ENCODE results near the gene BCAS1.

The BCAS1 gene

DNA sequence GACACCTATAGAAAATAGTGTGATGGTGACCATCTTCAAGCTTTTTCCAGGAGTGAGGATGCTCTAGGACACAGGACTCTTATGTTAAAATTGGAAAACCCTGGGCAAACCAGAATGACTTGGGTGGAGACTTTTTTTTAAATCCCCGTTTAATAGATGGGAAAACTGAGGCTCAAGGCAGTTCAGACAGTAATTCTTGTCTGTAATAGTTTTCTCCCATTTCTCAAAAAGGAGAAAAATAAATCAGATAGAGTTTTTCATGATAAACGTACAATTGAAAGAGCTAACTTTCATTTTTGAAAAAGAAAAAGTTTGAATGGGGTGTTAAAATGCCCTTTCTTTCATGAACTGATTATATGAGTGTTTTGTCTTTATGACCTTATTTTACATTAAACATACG, 6.8 kb downstream of the BCAS1 start:
- Mint-ChIP-seq H3K9me3 (no peaks in the 10 kb centered on the region), H3K27ac (no peak overlapping the region), H3K4me3 (no peak overlapping the region), H3K4me1 (peaks cover 28% of the 10 kb centered on the region), H3K27me3 (ENCODE audit: low read depth, poor library complexity) (peaks cover 17% of the 10 kb centered on the region), H3K36me3 (ENCODE audit: low read depth) (no peaks in the 10 kb centered on the region)
- no peak for DNase-seq
- TF ChIP-seq, protein P1, sequence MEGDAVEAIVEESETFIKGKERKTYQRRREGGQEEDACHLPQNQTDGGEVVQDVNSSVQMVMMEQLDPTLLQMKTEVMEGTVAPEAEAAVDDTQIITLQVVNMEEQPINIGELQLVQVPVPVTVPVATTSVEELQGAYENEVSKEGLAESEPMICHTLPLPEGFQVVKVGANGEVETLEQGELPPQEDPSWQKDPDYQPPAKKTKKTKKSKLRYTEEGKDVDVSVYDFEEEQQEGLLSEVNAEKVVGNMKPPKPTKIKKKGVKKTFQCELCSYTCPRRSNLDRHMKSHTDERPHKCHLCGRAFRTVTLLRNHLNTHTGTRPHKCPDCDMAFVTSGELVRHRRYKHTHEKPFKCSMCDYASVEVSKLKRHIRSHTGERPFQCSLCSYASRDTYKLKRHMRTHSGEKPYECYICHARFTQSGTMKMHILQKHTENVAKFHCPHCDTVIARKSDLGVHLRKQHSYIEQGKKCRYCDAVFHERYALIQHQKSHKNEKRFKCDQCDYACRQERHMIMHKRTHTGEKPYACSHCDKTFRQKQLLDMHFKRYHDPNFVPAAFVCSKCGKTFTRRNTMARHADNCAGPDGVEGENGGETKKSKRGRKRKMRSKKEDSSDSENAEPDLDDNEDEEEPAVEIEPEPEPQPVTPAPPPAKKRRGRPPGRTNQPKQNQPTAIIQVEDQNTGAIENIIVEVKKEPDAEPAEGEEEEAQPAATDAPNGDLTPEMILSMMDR (IDR thresholded peaks at IDR 0.05): no peak

DNA sequence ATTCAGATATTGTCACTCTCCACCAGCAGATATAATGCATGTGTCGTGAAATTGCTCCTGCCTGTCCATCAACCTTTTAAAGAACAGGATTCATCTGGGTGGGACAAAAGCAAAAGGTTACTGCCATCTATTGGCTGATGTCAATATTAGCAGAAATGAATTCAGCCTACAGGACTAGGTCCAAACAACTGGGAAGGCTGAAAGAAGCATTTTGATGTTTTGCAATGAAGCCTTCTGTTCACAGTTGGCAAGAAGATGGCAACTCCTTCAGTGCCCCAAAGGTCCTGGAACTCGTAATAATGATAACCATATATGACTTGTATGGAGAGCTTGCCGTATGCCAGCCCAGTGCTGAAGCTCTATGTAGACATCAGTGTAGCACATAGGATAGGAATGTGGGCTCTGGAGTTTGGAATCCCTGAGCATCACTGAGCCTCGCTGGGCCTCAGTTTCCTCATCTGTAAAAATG, 7.5 kb downstream of the BCAS1 start:
- H3K4me1 Mint-ChIP-seq: peaks cover 29% of the 10 kb centered on the region
- H3K36me3 Mint-ChIP-seq (ENCODE audit: low read depth): no peaks in the 10 kb centered on the region
- no peaks in the 10 kb centered on the region for H3K9me3 Mint-ChIP-seq
- DNase-seq: no peak
- H3K27me3 Mint-ChIP-seq (ENCODE audit: low read depth, poor library complexity): peaks cover 13% of the 10 kb centered on the region
- TF ChIP-seq, protein P1 (IDR thresholded peaks at IDR 0.05): peak; percentile 56
- no peak overlapping the region for H3K27ac Mint-ChIP-seq
- H3K4me3 Mint-ChIP-seq: no peak overlapping the region

DNA sequence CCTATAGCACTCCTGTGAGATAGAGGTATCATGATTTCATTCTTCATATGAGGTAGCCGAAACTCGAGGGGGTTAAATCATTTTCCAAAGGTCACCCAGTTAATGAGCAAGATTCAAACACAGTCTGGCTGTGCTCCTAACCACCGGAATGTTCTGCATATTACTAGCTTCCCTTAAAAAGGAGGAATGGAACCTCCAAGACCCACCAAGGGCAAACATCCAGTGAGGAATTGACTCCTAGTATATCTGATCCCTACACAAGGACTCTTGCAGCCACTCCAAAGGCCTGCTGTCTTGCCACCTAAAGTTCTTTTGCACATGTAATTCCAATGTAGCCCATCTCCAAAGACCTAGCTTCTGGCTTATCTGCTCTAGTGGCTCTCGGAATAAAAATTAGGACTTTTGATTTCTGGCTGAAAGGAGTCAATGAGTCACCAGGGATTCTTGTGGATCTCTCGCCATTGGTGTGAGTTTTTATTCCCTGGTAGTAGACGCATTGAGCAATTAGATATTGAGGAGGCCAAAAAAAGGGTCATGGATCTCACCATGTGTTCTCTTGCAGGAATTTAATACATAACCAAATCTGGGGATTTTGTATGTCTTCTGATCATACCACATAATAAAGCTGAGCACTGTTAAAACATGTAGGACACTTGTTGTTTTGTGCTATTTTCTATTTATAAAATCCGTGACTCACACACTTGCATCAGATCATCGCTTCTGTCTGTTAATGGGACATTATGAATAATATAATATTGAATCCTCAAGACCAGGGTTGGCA, 9.1 kb downstream of the BCAS1 start:
- H3K4me3 Mint-ChIP-seq: no peak overlapping the region
- peaks cover 13% of the 10 kb centered on the region for H3K27me3 Mint-ChIP-seq (ENCODE audit: low read depth, poor library complexity)
- TF ChIP-seq, protein P1 (IDR thresholded peaks at IDR 0.05): no peak
- no peak overlapping the region for H3K27ac Mint-ChIP-seq
- H3K4me1 Mint-ChIP-seq: peaks cover 27% of the 10 kb centered on the region
- DNase-seq: no peak
- no peaks in the 10 kb centered on the region for H3K9me3 Mint-ChIP-seq
- H3K36me3 Mint-ChIP-seq (ENCODE audit: low read depth): no peaks in the 10 kb centered on the region

DNA sequence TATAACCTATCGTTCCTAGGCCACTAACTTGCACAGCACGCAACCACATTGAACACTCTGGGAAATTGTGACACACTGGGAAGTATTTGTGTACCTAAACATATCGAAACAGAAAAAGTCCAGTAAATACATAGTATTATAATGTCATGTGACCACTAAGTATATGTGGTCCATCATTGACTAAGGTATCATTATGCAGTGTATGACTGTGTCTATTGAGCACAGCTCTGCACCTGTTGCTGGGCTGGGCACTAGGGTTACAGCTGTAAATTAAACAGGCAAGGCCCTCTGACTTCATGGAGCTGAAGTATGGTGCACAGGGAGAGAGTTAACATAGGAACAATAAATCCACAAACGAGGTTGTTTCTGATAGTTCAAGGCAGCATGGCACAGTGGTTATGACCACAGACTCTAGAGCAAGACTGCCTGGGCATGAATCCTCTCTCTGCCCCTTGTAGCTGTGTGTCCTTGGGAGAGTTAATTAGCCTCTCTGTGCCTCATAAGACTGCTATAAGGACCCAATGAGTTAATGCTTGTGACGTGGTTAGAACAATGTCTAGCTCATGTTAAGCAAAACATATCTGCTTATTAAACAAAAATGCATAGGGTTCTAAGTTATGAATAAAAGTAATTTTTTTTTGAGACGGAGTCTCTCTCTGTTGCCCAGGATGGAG, 10.6 kb downstream of the BCAS1 start:
- Mint-ChIP-seq H3K4me1 (peaks cover 27% of the 10 kb centered on the region), H3K36me3 (ENCODE audit: low read depth) (no peaks in the 10 kb centered on the region), H3K27ac (no peak overlapping the region), H3K9me3 (no peaks in the 10 kb centered on the region), H3K27me3 (ENCODE audit: low read depth, poor library complexity) (peaks cover 9% of the 10 kb centered on the region), H3K4me3 (no peak overlapping the region)
- TF ChIP-seq, protein P1 (IDR thresholded peaks at IDR 0.05): no peak
- no peak for DNase-seq

DNA sequence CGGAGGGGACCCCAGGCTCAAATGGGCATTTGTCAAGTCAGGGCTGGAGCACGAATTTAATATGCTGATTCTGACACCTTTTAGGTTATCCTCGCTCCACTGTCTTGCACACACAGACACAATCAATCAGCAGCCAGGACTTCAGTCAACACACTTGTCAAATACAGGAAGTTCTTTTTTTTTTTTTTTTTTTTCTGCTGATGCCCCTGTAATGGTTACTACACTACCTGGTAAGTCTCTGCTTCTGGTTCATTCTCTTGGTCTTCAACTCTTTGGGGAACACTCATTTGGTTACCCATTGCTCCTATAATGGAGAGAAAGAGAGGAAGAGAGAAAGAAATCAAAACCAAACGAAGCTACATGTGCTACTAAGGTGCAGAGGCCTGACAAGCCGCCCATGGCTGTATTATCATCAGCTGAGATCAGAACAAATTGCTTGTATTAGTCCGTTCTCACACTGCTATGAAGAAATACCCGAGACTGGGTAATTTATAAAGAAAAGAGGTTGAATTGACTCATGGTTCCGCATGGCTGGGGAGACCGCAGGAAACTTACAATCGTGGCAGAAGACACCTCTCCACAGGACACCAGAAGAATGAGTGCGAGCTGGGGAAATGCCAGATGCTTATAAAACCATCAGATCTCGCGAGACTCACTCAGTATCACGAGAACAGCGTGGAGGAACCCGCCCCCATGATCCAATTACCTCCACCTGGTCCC, 11.8 kb downstream of the BCAS1 start:
- Mint-ChIP-seq H3K27me3 (ENCODE audit: low read depth, poor library complexity) (no peaks in the 10 kb centered on the region), H3K9me3 (no peaks in the 10 kb centered on the region), H3K27ac (no peak overlapping the region), H3K4me1 (peaks cover 15% of the 10 kb centered on the region), H3K4me3 (no peak overlapping the region), H3K36me3 (ENCODE audit: low read depth) (no peaks in the 10 kb centered on the region)
- DNase-seq: no peak
- TF ChIP-seq, protein P1 (IDR thresholded peaks at IDR 0.05): no peak
